CD8-positive, alpha-beta memory T cell (primary cell): ENCODE data around the gene EDEM3. TPM values are rescaled to one million over a fixed set of nuclear protein-coding genes. Genes with fewer than 3 reads are reported as not detected.

ENCODE experiments used
- CTCF ChIA-PET: fragments of 350-600 bp; sonication (Branson Sonifier 250); formaldehyde crosslinking; loops from one replicate; lab custom pipeline; 2021; ENCODE audit warnings: antibody characterized with exemption; lab: Charles Lee
- POLR2A ChIA-PET: fragments of 350-600 bp; sonication (Branson Sonifier 250); formaldehyde crosslinking; loops from one replicate; lab custom pipeline; 2021; ENCODE audit warnings: antibody characterized with exemption; lab: Charles Lee
- DNase-seq, 5 donors: peaks; one replicate each; pipeline versions ENCODE4 v3.0.0 to v3.0.0-alpha.2; 2020 to 2022; ENCODE audit warnings: mixed read lengths in 1 of 5
- H3K27ac ChIP-seq: one replicate; pipeline ENCODE4 v1.7.0; 2013; ENCODE audit warnings: low read depth, mild to moderate bottlenecking, low read length, moderate library complexity
- H3K27me3 ChIP-seq: 2 replicates; pipeline ENCODE4 v1.7.0; 2013; ENCODE audit warnings: low read length, mild to moderate bottlenecking; ENCODE audit not compliant: insufficient read depth, poor library complexity, severe bottlenecking
- H3K36me3 ChIP-seq: 2 replicates; pipeline ENCODE4 v1.7.0; 2013; ENCODE audit warnings: mild to moderate bottlenecking, low read length, moderate library complexity; ENCODE audit not compliant: insufficient read depth
- H3K4me1 ChIP-seq: 2 replicates; pipeline ENCODE4 v1.7.0; 2013; ENCODE audit warnings: mild to moderate bottlenecking, low read length, moderate library complexity; ENCODE audit not compliant: insufficient read depth
- H3K4me3 ChIP-seq: 2 replicates; pipeline ENCODE4 v1.7.0; 2013; ENCODE audit warnings: mild to moderate bottlenecking, low read length
- H3K9me3 ChIP-seq: 2 replicates; pipeline ENCODE4 v1.7.0; 2013; ENCODE audit warnings: mild to moderate bottlenecking, low read length
- H3K27ac Mint-ChIP-seq, 8 donors: one replicate each; pipeline ENCODE4 v1.8.0; 2020 to 2021; ENCODE audit warnings: mixed read lengths in 8 of 8, mild to moderate bottlenecking in 6 of 8, inconsistent platforms in 3 of 8, moderate library complexity in 3 of 8
- H3K27me3 Mint-ChIP-seq, 2 donors: one replicate each; pipeline ENCODE4 v1.8.0; 2020 to 2021; ENCODE audit warnings: mixed read lengths in 2 of 2, mild to moderate bottlenecking in 1 of 2, moderate library complexity in 1 of 2
- H3K36me3 Mint-ChIP-seq, 3 donors: one replicate each; pipeline ENCODE4 v1.8.0; 2020 to 2021; ENCODE audit warnings: mixed read lengths in 3 of 3, inconsistent platforms in 1 of 3, mild to moderate bottlenecking in 1 of 3
- H3K4me1 Mint-ChIP-seq, 3 donors: one replicate each; pipeline ENCODE4 v1.8.0; 2020 to 2021; ENCODE audit warnings: mixed read lengths in 3 of 3, inconsistent platforms in 1 of 3, mild to moderate bottlenecking in 1 of 3
- H3K4me3 Mint-ChIP-seq, 7 donors: one replicate each; pipeline ENCODE4 v1.8.0; 2020 to 2021; ENCODE audit warnings: mixed read lengths in 7 of 7, mild to moderate bottlenecking in 6 of 7, moderate library complexity in 4 of 7, inconsistent platforms in 2 of 7
- H3K9me3 Mint-ChIP-seq, 5 donors: one replicate each; pipeline ENCODE4 v1.8.0; 2020 to 2022; ENCODE audit warnings: mixed read lengths in 5 of 5, mild to moderate bottlenecking in 3 of 5, moderate library complexity in 2 of 5, inconsistent platforms in 1 of 5
- polyA plus RNA-seq: library from polyadenylated mRNA; unstranded; fragments of 300-500 nt; fragmentation: Illumina TruSeq; gene quantifications from one replicate; pipeline ENCODE4 v1.2.3, GENCODE V29; 2021
- total RNA-seq, 2 experiments: library from RNA; stranded (reverse); gene quantifications; one replicate each; pipeline ENCODE4 v1.2.3, GENCODE V29; 2021

The EDEM3 gene
- total and polyA plus RNA-seq, 3 experiments from 2014 or later: 12.1 to 24.9 (median 20.1) TPM

DNA sequence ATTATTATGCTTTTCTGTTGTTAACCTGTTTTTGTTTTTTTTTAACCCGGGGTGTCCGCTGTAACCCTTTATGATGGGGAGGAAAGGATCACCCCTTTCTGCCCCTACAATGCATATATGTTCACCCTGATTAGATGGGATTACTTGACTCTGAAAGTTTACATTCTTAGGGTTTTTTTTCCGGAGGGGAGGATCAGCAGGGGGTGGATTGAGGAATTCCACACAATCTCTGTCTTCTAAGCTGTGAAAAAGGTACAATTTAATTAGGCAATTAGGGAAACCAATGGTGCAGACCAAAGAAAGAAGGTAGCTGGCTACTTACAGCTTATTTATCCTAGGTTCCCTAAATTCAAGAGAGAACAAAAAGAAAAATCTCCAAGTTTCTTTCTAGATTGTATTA lies 58.3 kb downstream of the EDEM3 start:
- Histone ChIP-seq H3K4me3 (no peak overlapping the region), H3K36me3 (peaks cover 9% of the 10 kb centered on the region), H3K9me3 (no peaks in the 10 kb centered on the region), H3K27me3 (no peaks in the 10 kb centered on the region), H3K4me1 (no peaks in the 10 kb centered on the region), H3K27ac (no peak overlapping the region)
- H3K4me3 Mint-ChIP-seq: no peak overlapping the region
- no peak for DNase-seq
- peak overlapping the region in 5 of 8 donors; percentile 2 to 33 (median 11) for H3K27ac Mint-ChIP-seq
- H3K9me3 Mint-ChIP-seq: no peaks in the 10 kb centered on the region
- peaks cover 6 to 81% (median 32%) of the 10 kb centered on the region in 3 donors for H3K36me3 Mint-ChIP-seq
- ChIA-PET POLR2A (no interaction called here), CTCF (interaction anchor here (1.0 kb wide), 1 partner anchor 10 kb away, joined by 3 read pairs; no protein-coding TSS in a partner anchor)
- H3K27me3 Mint-ChIP-seq: no peaks in the 10 kb centered on the region
- peaks cover 10 to 24% (median 13%) of the 10 kb centered on the region in 3 donors for H3K4me1 Mint-ChIP-seq

- CTCF ChIA-PET: no interaction called here
- H3K4me3 Mint-ChIP-seq: no peak overlapping the region
- POLR2A ChIA-PET: no interaction called here
- peak overlapping the region in 1 of 8 donors; percentile 14 for H3K27ac Mint-ChIP-seq
- Histone ChIP-seq H3K27me3 (no peaks in the 10 kb centered on the region), H3K4me3 (no peak overlapping the region), H3K27ac (no peak overlapping the region), H3K4me1 (no peaks in the 10 kb centered on the region), H3K9me3 (no peaks in the 10 kb centered on the region), H3K36me3 (peaks cover 9% of the 10 kb centered on the region)
- peaks cover 6 to 76% (median 33%) of the 10 kb centered on the region in 3 donors for H3K36me3 Mint-ChIP-seq
- no peak for DNase-seq
- no peaks in the 10 kb centered on the region for H3K27me3 Mint-ChIP-seq
- H3K4me1 Mint-ChIP-seq: peaks cover 10 to 19% (median 13%) of the 10 kb centered on the region in 3 donors
- no peaks in the 10 kb centered on the region for H3K9me3 Mint-ChIP-seq
Observed at GRCh38 chr1:184695023-184695422, 59.6 kb downstream of the EDEM3 start.

DNA sequence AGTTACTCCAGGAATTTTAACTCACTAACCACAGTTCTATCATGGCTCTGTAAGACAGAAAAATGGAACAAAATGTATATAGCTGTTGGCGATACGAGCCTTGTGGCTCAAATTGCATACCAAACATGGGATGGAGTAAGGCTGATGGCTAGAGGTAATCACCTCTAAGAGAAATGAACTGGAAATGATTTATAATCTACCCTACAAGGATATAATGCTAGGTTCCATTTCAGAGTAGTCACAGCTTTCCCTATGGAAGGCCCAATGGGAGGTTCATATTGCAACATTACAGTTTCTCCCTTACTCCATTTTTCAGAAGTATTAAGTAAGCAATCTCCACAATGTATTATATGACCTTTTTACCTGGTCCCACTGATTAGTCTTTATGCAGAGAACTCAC lies 61.6 kb downstream of the EDEM3 start:
- Histone ChIP-seq H3K27me3 (no peaks in the 10 kb centered on the region), H3K4me1 (no peaks in the 10 kb centered on the region), H3K36me3 (peaks cover 9% of the 10 kb centered on the region), H3K27ac (no peak overlapping the region), H3K9me3 (no peaks in the 10 kb centered on the region), H3K4me3 (no peak overlapping the region)
- Mint-ChIP-seq H3K9me3 (no peaks in the 10 kb centered on the region), H3K27ac (peak overlapping the region in 2 of 8 donors; percentile 23 to 69), H3K4me3 (no peak overlapping the region), H3K36me3 (peaks cover 6 to 58% (median 28%) of the 10 kb centered on the region in 3 donors), H3K27me3 (no peaks in the 10 kb centered on the region), H3K4me1 (peaks cover 0 to 8% (median 2%) of the 10 kb centered on the region in 3 donors)
- no peak for DNase-seq
- CTCF ChIA-PET: no interaction called here
- POLR2A ChIA-PET: no interaction called here

- H3K36me3 ChIP-seq: peaks cover 9% of the 10 kb centered on the region
- ChIA-PET CTCF (interaction anchor here (1.0 to 1.2 kb wide), 2 partner anchors 12 to 291 kb away, joined by 3 read pairs; no protein-coding TSS in a partner anchor), POLR2A (no interaction called here)
- no peak overlapping the region for H3K4me3 Mint-ChIP-seq
- H3K27ac Mint-ChIP-seq: no peak overlapping the region
- H3K4me1 ChIP-seq: no peaks in the 10 kb centered on the region
- H3K9me3 ChIP-seq: no peaks in the 10 kb centered on the region
- H3K36me3 Mint-ChIP-seq: peaks cover 6 to 51% (median 28%) of the 10 kb centered on the region in 3 donors
- H3K27me3 ChIP-seq: no peaks in the 10 kb centered on the region
- peaks cover 0 to 8% (median 2%) of the 10 kb centered on the region in 3 donors for H3K4me1 Mint-ChIP-seq
- H3K9me3 Mint-ChIP-seq: no peaks in the 10 kb centered on the region
- no peaks in the 10 kb centered on the region for H3K27me3 Mint-ChIP-seq
- no peak for DNase-seq
- H3K4me3 ChIP-seq: no peak overlapping the region
- H3K27ac ChIP-seq: no peak overlapping the region
Observed at GRCh38 chr1:184691719-184692324, 62.8 kb downstream of the EDEM3 start.

DNA sequence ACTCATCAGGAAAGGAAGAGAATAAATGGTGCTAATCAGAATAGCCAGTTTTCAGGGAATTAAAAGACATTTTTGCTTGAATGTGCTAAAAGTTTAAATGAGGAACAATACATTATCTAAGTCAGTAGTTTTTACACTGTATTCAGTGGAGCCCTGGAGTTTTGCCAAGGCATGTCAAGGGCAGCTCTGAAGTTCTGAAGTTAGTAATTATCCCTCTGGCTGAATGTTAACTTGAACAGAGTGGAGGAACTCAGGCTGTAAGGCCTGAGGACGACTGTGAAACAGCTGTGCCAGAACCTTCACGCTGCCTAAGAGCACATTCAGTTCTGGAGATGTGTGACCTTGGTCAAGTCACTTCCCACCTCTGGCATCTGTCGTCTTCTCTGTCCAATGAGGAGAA lies 68.1 kb downstream of the EDEM3 start:
- Mint-ChIP-seq H3K36me3 (peaks cover 2 to 4% (median 3%) of the 10 kb centered on the region in 3 donors), H3K27ac (peak overlapping the region in 1 of 8 donors; percentile 1), H3K27me3 (no peaks in the 10 kb centered on the region), H3K4me1 (peaks cover 0 to 3% (median 0%) of the 10 kb centered on the region in 3 donors), H3K4me3 (no peak overlapping the region), H3K9me3 (peaks cover 2 to 3% (median 2%) of the 10 kb centered on the region in 5 donors)
- no peak for DNase-seq
- CTCF ChIA-PET: interaction anchor here (1.1 kb wide), 1 partner anchor 9 kb away, joined by 3 read pairs; no protein-coding TSS in a partner anchor
- Histone ChIP-seq H3K4me1 (no peaks in the 10 kb centered on the region), H3K27me3 (no peaks in the 10 kb centered on the region), H3K9me3 (no peaks in the 10 kb centered on the region), H3K27ac (no peak overlapping the region), H3K4me3 (no peak overlapping the region), H3K36me3 (no peaks in the 10 kb centered on the region)
- POLR2A ChIA-PET: no interaction called here

DNA sequence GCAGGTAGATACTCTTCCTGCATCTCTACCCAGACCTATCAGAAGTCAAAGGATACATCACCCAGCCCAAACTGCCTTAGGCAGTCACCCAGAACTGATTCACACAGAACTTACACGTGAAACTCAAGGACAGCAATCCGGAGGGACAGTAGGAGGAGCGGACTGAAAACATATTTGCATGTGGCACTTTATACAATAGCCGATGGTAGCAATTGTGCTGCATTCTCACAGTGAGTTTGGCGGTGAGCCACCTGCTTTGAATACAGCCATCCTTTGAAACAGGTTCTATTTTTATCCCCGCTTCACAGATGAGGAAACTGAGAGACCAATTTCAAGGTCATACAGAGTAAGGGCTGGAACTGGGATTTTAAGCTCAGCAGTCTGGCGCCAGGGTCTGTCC lies 69.5 kb downstream of the EDEM3 start:
- Mint-ChIP-seq H3K27ac (no peak overlapping the region), H3K36me3 (peaks cover 0 to 15% (median under 1%) of the 10 kb centered on the region in 3 donors), H3K9me3 (peaks cover 13 to 15% (median 14%) of the 10 kb centered on the region in 5 donors), H3K4me3 (no peak overlapping the region), H3K27me3 (no peaks in the 10 kb centered on the region), H3K4me1 (peaks cover 0 to 3% (median 0%) of the 10 kb centered on the region in 3 donors)
- Histone ChIP-seq H3K27ac (no peak overlapping the region), H3K27me3 (no peaks in the 10 kb centered on the region), H3K4me3 (no peak overlapping the region), H3K9me3 (no peaks in the 10 kb centered on the region), H3K4me1 (no peaks in the 10 kb centered on the region), H3K36me3 (no peaks in the 10 kb centered on the region)
- DNase-seq: no peak
- ChIA-PET POLR2A (no interaction called here), CTCF (no interaction called here)

DNA sequence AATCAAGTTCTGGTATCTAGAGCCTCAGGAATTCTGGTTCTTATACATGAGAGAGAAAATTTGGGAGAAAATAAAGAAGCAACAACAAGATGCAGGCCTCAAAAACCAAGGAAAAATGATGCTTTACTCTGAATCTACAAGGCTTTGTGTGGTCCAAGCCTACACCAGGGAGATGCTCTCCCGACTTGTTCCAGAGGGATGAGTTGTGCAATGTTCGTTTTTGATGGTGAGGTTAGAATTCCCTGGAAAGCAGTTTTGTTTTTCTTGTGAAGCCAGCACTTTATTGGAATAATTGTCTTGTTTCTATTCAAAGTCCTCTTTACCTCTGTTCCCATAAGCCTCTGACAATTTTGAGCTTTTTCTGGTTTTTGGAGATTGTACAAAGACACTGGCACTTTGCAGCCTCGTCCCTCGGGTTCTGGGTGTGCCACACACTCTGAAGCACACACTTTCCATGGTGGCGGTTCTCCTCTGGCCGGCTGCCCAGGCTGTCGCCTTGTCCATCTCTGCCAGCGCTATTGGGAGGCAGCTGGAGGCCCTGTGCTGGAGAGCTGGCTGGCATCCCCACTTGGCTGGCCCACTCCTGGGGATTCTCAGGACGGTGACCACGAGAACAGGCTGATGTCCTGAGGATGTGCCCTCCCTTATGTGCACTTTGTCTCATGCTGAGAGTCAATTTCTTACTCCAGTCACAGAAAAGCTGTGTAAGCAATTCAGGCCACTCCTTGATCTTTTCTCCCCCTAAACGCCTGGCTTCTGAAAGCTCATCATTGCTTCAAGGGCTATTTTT lies 70.2 kb downstream of the EDEM3 start:
- H3K27me3 ChIP-seq: no peaks in the 10 kb centered on the region
- Mint-ChIP-seq H3K27ac (no peak overlapping the region), H3K4me1 (peaks cover 0 to 3% (median 0%) of the 10 kb centered on the region in 3 donors), H3K36me3 (peaks cover 0 to 15% (median 0%) of the 10 kb centered on the region in 3 donors), H3K9me3 (peaks cover 14 to 16% (median 15%) of the 10 kb centered on the region in 5 donors), H3K27me3 (no peaks in the 10 kb centered on the region), H3K4me3 (no peak overlapping the region)
- no peaks in the 10 kb centered on the region for H3K9me3 ChIP-seq
- H3K4me3 ChIP-seq: no peak overlapping the region
- H3K36me3 ChIP-seq: no peaks in the 10 kb centered on the region
- CTCF ChIA-PET: no interaction called here
- H3K27ac ChIP-seq: no peak overlapping the region
- POLR2A ChIA-PET: no interaction called here
- H3K4me1 ChIP-seq: no peaks in the 10 kb centered on the region
- DNase-seq: no peak

DNA sequence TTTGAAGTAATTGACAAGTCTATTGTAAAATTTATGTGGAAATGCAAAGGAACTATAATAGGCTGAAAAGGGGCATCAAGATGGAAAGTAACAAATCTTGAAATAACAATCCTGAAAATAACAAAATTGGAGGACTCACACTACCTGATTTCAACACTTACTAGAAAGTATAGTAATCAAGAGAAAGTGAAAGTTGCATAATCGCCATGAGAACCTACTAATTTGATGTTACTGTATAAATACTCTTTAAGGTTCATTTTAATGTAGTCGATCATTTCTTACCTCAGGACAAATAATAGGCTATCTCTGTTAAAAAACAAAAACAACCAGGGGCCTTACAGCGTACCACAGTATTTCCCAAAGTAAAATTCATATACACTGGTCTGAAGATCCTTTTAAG lies 71.7 kb downstream of the EDEM3 start:
- Mint-ChIP-seq H3K27me3 (no peaks in the 10 kb centered on the region), H3K4me3 (no peak overlapping the region)

More for the DNA sequence above, 71.7 kb downstream of the EDEM3 start:
- Histone ChIP-seq H3K9me3 (no peaks in the 10 kb centered on the region), H3K4me1 (no peaks in the 10 kb centered on the region), H3K27me3 (no peaks in the 10 kb centered on the region), H3K27ac (no peak overlapping the region), H3K36me3 (no peaks in the 10 kb centered on the region), H3K4me3 (no peak overlapping the region)
- ChIA-PET CTCF (no interaction called here), POLR2A (no interaction called here)
- H3K36me3 Mint-ChIP-seq: peaks cover 0 to 15% (median 0%) of the 10 kb centered on the region in 3 donors
- H3K9me3 Mint-ChIP-seq: peaks cover 15 to 22% (median 20%) of the 10 kb centered on the region in 5 donors
- peak overlapping the region in 1 of 8 donors; percentile 14 for H3K27ac Mint-ChIP-seq
- no peak for DNase-seq
- peaks cover 0 to 3% (median 0%) of the 10 kb centered on the region in 3 donors for H3K4me1 Mint-ChIP-seq
